Thymus (tissue), 11 donors: ENCODE measurements around the gene KIAA1958. TPM values are rescaled to one million over a fixed set of nuclear protein-coding genes. Genes with fewer than 3 reads are reported as not detected.
"Not testable (repeated sequence)": the region's sequence is repeated elsewhere in the genome, so short reads cannot be mapped to it uniquely, and the experiment has no call there.

Experiments
- DNase-seq, 9 donors: peaks; one replicate each; pipeline ENCODE4 v3.0.0-alpha.2; 2013; ENCODE audit warnings: low spot score in 9 of 9, low read depth in 6 of 9, missing footprints in 1 of 9
- H3K27ac ChIP-seq, 2 donors: one replicate each; pipeline ENCODE4 v1.5.1; 2013; ENCODE audit warnings: control low read depth in 1 of 2, low read depth in 1 of 2, low read length in 1 of 2, mild to moderate bottlenecking in 1 of 2, moderate library complexity in 1 of 2
- H3K27me3 ChIP-seq, 2 donors: one replicate each; pipeline ENCODE4 v1.5.1; 2013; ENCODE audit warnings: low read length in 1 of 2; ENCODE audit not compliant: control insufficient read depth in 2 of 2, insufficient read depth in 1 of 2
- H3K36me3 ChIP-seq, 2 donors: one replicate each; pipeline ENCODE4 v1.5.1; 2013; ENCODE audit warnings: low read length in 1 of 2, mild to moderate bottlenecking in 1 of 2, moderate library complexity in 1 of 2; ENCODE audit not compliant: control insufficient read depth in 2 of 2, insufficient read depth in 2 of 2
- H3K4me1 ChIP-seq, 2 donors: one replicate each; pipeline ENCODE4 v1.5.1; 2013; ENCODE audit warnings: low read length in 2 of 2; ENCODE audit not compliant: control insufficient read depth in 2 of 2, insufficient read depth in 2 of 2
- H3K4me3 ChIP-seq, 2 donors: one replicate each; pipeline ENCODE4 v1.5.1; 2013; ENCODE audit warnings: low read length in 2 of 2, control low read depth in 1 of 2, mild to moderate bottlenecking in 1 of 2
- H3K9me3 ChIP-seq, 2 donors: one replicate each; pipeline ENCODE4 v1.5.1; 2013; ENCODE audit warnings: low read length in 1 of 2, mild to moderate bottlenecking in 1 of 2; ENCODE audit not compliant: control insufficient read depth in 2 of 2, insufficient read depth in 1 of 2
- WGBS: extraction: QIAGEN DNeasy Blood & Tissue Kit; methylation state at CpG from one replicate; pipeline ENCODE4 v1.1.7; 2013; 5-methylcytosine and 5-hydroxymethylcytosine counted together
- polyA plus RNA-seq: library from polyadenylated mRNA; stranded (reverse); fragments of 200-250 nt; gene quantifications from one replicate; pipeline ENCODE4 v1.2.3, GENCODE V29; 2013
- total RNA-seq: library from RNA; stranded (reverse); fragments of 120-200 nt; gene quantifications from one replicate; pipeline ENCODE4 v1.2.4, GENCODE V29; 2013
- donor health status: healthy.

Gene KIAA1958
- total and polyA plus RNA-seq, 2 donors, result 1.8 to 3.6 TPM

- Histone ChIP-seq H3K27ac (no peak overlapping the region), H3K27me3 (no peaks in the 10 kb centered on the region), H3K36me3 (no peaks in the 10 kb centered on the region), H3K9me3 (no peaks in the 10 kb centered on the region), H3K4me1 (peaks cover 0 to 5% of the 10 kb centered on the region in 2 donors), H3K4me3 (no peak overlapping the region)
- DNase-seq, result no peak
- WGBS, result 97% methylated on average over 2 of the region's 2 CpGs
Measured at GRCh38 chr9:112508377-112508776, 21.8 kb downstream of the KIAA1958 start.

GRCh38 chr9:112512377-112512776 is 25.8 kb downstream of the KIAA1958 start:
- not testable (repeated sequence) for H3K36me3 ChIP-seq, H3K27me3 ChIP-seq, H3K9me3 ChIP-seq, H3K27ac ChIP-seq, H3K4me1 ChIP-seq, DNase-seq, H3K4me3 ChIP-seq
- WGBS, result 98% methylated on average over 3 of the region's 4 CpGs

GRCh38 chr9:112516769-112517168 is 30.1 kb downstream of the KIAA1958 start:
- Histone ChIP-seq H3K36me3 (no peaks in the 10 kb centered on the region), H3K4me1 (no peaks in the 10 kb centered on the region), H3K27ac (no peak overlapping the region), H3K9me3 (no peaks in the 10 kb centered on the region), H3K27me3 (no peaks in the 10 kb centered on the region), H3K4me3 (no peak overlapping the region)
- no peak for DNase-seq
- 93% methylated on average over 2 of the region's 2 CpGs for WGBS

- no peaks in the 10 kb centered on the region for H3K27me3 ChIP-seq
- no peak overlapping the region for H3K4me3 ChIP-seq
- WGBS, result 97% methylated on average over 1 of the region's 1 CpG
- H3K27ac ChIP-seq, result no peak overlapping the region
- H3K36me3 ChIP-seq, result no peaks in the 10 kb centered on the region
- H3K9me3 ChIP-seq, result no peaks in the 10 kb centered on the region
- no peaks in the 10 kb centered on the region for H3K4me1 ChIP-seq
- DNase-seq, result no peak
Measured at GRCh38 chr9:112520069-112520468, 33.4 kb downstream of the KIAA1958 start.

- WGBS, result 66% methylated on average over 3 of the region's 3 CpGs
- H3K27me3 ChIP-seq, result no peaks in the 10 kb centered on the region
- DNase-seq, result no peak
- H3K4me3 ChIP-seq, result no peak overlapping the region
- H3K9me3 ChIP-seq, result no peaks in the 10 kb centered on the region
- H3K4me1 ChIP-seq, result no peaks in the 10 kb centered on the region
- H3K27ac ChIP-seq, result no peak overlapping the region
- no peaks in the 10 kb centered on the region for H3K36me3 ChIP-seq
Measured at GRCh38 chr9:112520656-112521055, 34.0 kb downstream of the KIAA1958 start.

GRCh38 chr9:112526973-112527372 is 40.3 kb downstream of the KIAA1958 start:
- Histone ChIP-seq H3K27ac (no peak overlapping the region), H3K27me3 (no peaks in the 10 kb centered on the region), H3K4me3 (no peak overlapping the region), H3K36me3 (no peaks in the 10 kb centered on the region), H3K9me3 (no peaks in the 10 kb centered on the region), H3K4me1 (no peaks in the 10 kb centered on the region)
- WGBS, result 97% methylated on average over 1 of the region's 1 CpG
- DNase-seq, result no peak

- Histone ChIP-seq H3K27ac (no peak overlapping the region), H3K9me3 (no peaks in the 10 kb centered on the region), H3K36me3 (no peaks in the 10 kb centered on the region), H3K4me3 (no peak overlapping the region), H3K4me1 (no peaks in the 10 kb centered on the region), H3K27me3 (no peaks in the 10 kb centered on the region)
- no peak for DNase-seq
- WGBS, result 98% methylated on average over 2 of the region's 2 CpGs
Measured at GRCh38 chr9:112527959-112528358, 41.3 kb downstream of the KIAA1958 start.

- Histone ChIP-seq H3K27me3 (no peaks in the 10 kb centered on the region), H3K4me3 (no peak overlapping the region), H3K9me3 (no peaks in the 10 kb centered on the region), H3K36me3 (peaks cover 0 to 3% of the 10 kb centered on the region in 2 donors), H3K4me1 (no peaks in the 10 kb centered on the region), H3K27ac (no peak overlapping the region)
- no peak for DNase-seq
- WGBS, result 97% methylated on average over 2 of the region's 2 CpGs
Measured at GRCh38 chr9:112529316-112529715, 42.7 kb downstream of the KIAA1958 start.

GRCh38 chr9:112530751-112531205 is 44.2 kb downstream of the KIAA1958 start:
- no peaks in the 10 kb centered on the region for H3K4me1 ChIP-seq
- DNase-seq, result no peak

More at GRCh38 chr9:112530751-112531205, 44.2 kb downstream of the KIAA1958 start:
- no peaks in the 10 kb centered on the region for H3K27me3 ChIP-seq
- no peak overlapping the region for H3K4me3 ChIP-seq
- H3K36me3 ChIP-seq, result peaks cover 0 to 3% of the 10 kb centered on the region in 2 donors
- H3K27ac ChIP-seq, result no peak overlapping the region
- no peaks in the 10 kb centered on the region for H3K9me3 ChIP-seq
- WGBS, result 97% methylated on average over 6 of the region's 6 CpGs
